HL-60 (cell line): ENCODE results near the gene SRGAP3.

Experiments
- POLR2AphosphoS5 ChIP-seq: IDR thresholded peaks from 2 replicates; pipeline ENCODE4 v1.6.1; 2012; ENCODE audit warnings: low read depth
- SPI1 ChIP-seq: IDR thresholded peaks from 2 replicates; pipeline ENCODE4 v1.6.1; 2012; ENCODE audit warnings: low read depth, mild to moderate bottlenecking, borderline replicate concordance
- TF ChIP-seq, protein P1 (sequence below): IDR thresholded peaks from one replicate; pipeline ENCODE4 v1.5.1; 2011; ENCODE audit warnings: low read length, control low read depth, inconsistent platforms; ENCODE audit not compliant: insufficient read depth
- TF ChIP-seq, protein P2 (sequence below): IDR thresholded peaks from 2 replicates; pipeline ENCODE4 v1.6.1; 2012; ENCODE audit warnings: low read depth; ENCODE audit not compliant: insufficient replicate concordance

DNA sequence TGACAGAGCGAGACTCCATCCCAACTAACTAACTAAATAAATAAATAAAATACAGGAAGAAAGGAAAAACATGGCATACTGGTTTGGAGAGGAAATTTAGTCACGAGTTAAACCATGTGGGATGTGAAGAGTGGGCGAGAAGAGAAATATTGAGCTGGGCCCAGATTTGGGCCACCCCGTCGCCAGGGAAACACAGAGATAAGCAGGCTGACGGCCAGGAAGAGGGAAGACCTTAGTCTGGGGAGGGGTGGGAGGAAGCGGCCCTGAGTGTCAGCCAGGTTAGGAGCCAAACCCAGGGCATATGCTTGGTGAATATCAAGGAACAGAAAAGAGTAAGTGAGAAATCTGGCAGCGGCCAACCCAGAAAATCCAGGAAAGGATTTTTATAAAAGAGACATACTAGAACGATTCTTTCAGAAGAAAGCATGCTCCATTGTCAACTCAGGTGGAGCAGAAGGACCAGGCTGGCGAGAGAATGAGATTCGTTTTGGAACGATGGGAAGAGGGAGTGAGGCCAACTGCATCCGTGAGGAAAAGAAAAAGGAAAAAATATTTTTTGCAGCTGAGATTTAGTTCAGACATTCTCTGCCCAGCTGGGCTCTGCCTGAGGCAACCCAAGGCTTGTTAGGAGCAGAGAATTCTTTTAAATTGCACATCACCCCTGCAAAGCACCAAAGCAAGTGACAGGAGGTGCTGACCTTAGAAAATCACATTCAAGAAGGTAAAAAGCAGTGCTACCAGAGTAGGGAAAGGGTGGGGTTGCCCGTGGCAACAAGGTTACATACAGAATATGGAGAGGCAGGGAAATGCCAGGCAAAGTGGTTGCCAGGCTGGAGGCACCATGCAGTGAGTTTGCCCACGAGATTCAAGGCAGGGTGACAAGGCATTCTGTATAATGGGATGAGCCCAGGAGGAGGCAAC lies 226.9 kb downstream of the SRGAP3 start:
- TF ChIP-seq POLR2AphosphoS5 (no peak), SPI1 (no peak)
- TF ChIP-seq, protein P1, sequence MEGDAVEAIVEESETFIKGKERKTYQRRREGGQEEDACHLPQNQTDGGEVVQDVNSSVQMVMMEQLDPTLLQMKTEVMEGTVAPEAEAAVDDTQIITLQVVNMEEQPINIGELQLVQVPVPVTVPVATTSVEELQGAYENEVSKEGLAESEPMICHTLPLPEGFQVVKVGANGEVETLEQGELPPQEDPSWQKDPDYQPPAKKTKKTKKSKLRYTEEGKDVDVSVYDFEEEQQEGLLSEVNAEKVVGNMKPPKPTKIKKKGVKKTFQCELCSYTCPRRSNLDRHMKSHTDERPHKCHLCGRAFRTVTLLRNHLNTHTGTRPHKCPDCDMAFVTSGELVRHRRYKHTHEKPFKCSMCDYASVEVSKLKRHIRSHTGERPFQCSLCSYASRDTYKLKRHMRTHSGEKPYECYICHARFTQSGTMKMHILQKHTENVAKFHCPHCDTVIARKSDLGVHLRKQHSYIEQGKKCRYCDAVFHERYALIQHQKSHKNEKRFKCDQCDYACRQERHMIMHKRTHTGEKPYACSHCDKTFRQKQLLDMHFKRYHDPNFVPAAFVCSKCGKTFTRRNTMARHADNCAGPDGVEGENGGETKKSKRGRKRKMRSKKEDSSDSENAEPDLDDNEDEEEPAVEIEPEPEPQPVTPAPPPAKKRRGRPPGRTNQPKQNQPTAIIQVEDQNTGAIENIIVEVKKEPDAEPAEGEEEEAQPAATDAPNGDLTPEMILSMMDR = no peak
- TF ChIP-seq, protein P2, sequence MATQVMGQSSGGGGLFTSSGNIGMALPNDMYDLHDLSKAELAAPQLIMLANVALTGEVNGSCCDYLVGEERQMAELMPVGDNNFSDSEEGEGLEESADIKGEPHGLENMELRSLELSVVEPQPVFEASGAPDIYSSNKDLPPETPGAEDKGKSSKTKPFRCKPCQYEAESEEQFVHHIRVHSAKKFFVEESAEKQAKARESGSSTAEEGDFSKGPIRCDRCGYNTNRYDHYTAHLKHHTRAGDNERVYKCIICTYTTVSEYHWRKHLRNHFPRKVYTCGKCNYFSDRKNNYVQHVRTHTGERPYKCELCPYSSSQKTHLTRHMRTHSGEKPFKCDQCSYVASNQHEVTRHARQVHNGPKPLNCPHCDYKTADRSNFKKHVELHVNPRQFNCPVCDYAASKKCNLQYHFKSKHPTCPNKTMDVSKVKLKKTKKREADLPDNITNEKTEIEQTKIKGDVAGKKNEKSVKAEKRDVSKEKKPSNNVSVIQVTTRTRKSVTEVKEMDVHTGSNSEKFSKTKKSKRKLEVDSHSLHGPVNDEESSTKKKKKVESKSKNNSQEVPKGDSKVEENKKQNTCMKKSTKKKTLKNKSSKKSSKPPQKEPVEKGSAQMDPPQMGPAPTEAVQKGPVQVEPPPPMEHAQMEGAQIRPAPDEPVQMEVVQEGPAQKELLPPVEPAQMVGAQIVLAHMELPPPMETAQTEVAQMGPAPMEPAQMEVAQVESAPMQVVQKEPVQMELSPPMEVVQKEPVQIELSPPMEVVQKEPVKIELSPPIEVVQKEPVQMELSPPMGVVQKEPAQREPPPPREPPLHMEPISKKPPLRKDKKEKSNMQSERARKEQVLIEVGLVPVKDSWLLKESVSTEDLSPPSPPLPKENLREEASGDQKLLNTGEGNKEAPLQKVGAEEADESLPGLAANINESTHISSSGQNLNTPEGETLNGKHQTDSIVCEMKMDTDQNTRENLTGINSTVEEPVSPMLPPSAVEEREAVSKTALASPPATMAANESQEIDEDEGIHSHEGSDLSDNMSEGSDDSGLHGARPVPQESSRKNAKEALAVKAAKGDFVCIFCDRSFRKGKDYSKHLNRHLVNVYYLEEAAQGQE = no peak
